ENCODE measurements around the gene OR6C65. TPM values are rescaled to one million over a fixed set of nuclear protein-coding genes. Genes with fewer than 3 reads are reported as not detected.

The OR6C65 gene
- total RNA-seq, 4 donors from 2014 or later, result not detected

- Histone ChIP-seq H3K27ac (no peak within 1 kb of the TSS), H3K36me3 (no peaks in the 10 kb centered on the region), H3K4me1 (no peaks in the 10 kb centered on the region), H3K27me3 (no peaks in the 10 kb centered on the region), H3K9me3 (peaks cover 0 to 7% (median 0%) of the 10 kb centered on the region in 4 donors), H3K4me3 (no peak within 1 kb of the TSS)
- TF ChIP-seq EP300 (IDR thresholded peaks at IDR 0.05) (no peak), POLR2A (IDR thresholded peaks at IDR 0.05) (no peak), CTCF (IDR thresholded peaks at IDR 0.05) (no peak)
- DNase-seq (ENCODE audit: low spot score in 2 of 2), result no peak
- WGBS, 2 donors, result 60 to 61% methylated on average over 2 of the region's 2 CpGs
These were observed 43.4 kb downstream of the OR6C65 start, which contains the start of gene OR6C2 for GRCh38 chr12:55443776-55444175. TSS of gene OR6C2 (plus strand) at chr12:55444076. CDS start at chr12:55452214, 8,138 bp downstream.

GRCh38 chr12:55445357-55445756, 45.0 kb downstream of the OR6C65 start:
- Histone ChIP-seq H3K27me3 (no peaks in the 10 kb centered on the region), H3K4me1 (no peaks in the 10 kb centered on the region), H3K36me3 (no peaks in the 10 kb centered on the region), H3K27ac (no peak overlapping the region), H3K4me3 (no peak overlapping the region), H3K9me3 (peaks cover 0 to 7% (median 0%) of the 10 kb centered on the region in 4 donors)
- 93 to 100% methylated on average over 1 of the region's 1 CpG for WGBS, 2 donors
- no peak for DNase-seq (ENCODE audit: low spot score in 2 of 2)
- no peak for TF ChIP-seq EP300 (IDR thresholded peaks at IDR 0.05)
- no peak for TF ChIP-seq POLR2A (IDR thresholded peaks at IDR 0.05)
- no peak for TF ChIP-seq CTCF (IDR thresholded peaks at IDR 0.05)

GRCh38 chr12:55446326-55446725, 46.0 kb downstream of the OR6C65 start:
- no peak for TF ChIP-seq CTCF (IDR thresholded peaks at IDR 0.05)
- TF ChIP-seq EP300 (IDR thresholded peaks at IDR 0.05), result no peak
- no peak for TF ChIP-seq POLR2A (IDR thresholded peaks at IDR 0.05)
- Histone ChIP-seq H3K27ac (no peak overlapping the region), H3K36me3 (no peaks in the 10 kb centered on the region), H3K4me3 (no peak overlapping the region), H3K27me3 (no peaks in the 10 kb centered on the region), H3K4me1 (no peaks in the 10 kb centered on the region), H3K9me3 (peaks cover 0 to 2% (median 0%) of the 10 kb centered on the region in 4 donors)
- WGBS, 2 donors, result 78 to 84% methylated on average over 5 of the region's 5 CpGs
- DNase-seq (ENCODE audit: low spot score in 2 of 2), result no peak

GRCh38 chr12:55448825-55449224, 48.5 kb downstream of the OR6C65 start:
- no peak for TF ChIP-seq POLR2A (IDR thresholded peaks at IDR 0.05)
- TF ChIP-seq CTCF (IDR thresholded peaks at IDR 0.05), result no peak
- TF ChIP-seq EP300 (IDR thresholded peaks at IDR 0.05), result no peak
- no peak overlapping the region for H3K4me3 ChIP-seq
- H3K36me3 ChIP-seq, result no peaks in the 10 kb centered on the region
- H3K4me1 ChIP-seq, result no peaks in the 10 kb centered on the region
- H3K27ac ChIP-seq, result no peak overlapping the region
- H3K9me3 ChIP-seq, result no peaks in the 10 kb centered on the region
- H3K27me3 ChIP-seq, result no peaks in the 10 kb centered on the region
- no peak for DNase-seq (ENCODE audit: low spot score in 2 of 2)

Other genes starting within 250 kb of the OR6C65 start
- gene OR10A7, start 179.5 kb upstream of the OR6C65 start, total RNA-seq, result not detected
- not detected for gene OR6C74, start 155.9 kb upstream of the OR6C65 start, total RNA-seq
- gene OR6C6, start 104.0 kb upstream of the OR6C65 start, total RNA-seq, result not detected
- gene OR6C1, start 86.2 kb upstream of the OR6C65 start, total RNA-seq, result not detected
- not detected for gene OR6C3, start 69.8 kb upstream of the OR6C65 start, total RNA-seq
- gene OR6C75, start 37.6 kb upstream of the OR6C65 start, total RNA-seq, result not detected
- not detected for gene OR6C76, start 25.7 kb downstream of the OR6C65 start, total RNA-seq
- not detected for gene OR6C2, start 43.5 kb downstream of the OR6C65 start, total RNA-seq
- not detected for gene OR6C70, start 69.6 kb downstream of the OR6C65 start, total RNA-seq
- gene OR6C68, start 91.8 kb downstream of the OR6C65 start, total RNA-seq, result not detected
- gene OR6C4, start 149.1 kb downstream of the OR6C65 start, total RNA-seq, result not detected
- gene OR2AP1, start 171.9 kb downstream of the OR6C65 start, total RNA-seq, result not detected
- gene OR10P1, start 236.4 kb downstream of the OR6C65 start, total RNA-seq, result not detected